ENCODE data around the gene SPDYE5.

The SPDYE5 gene

GRCh38 chr7:75537731-75538130, 45.6 kb downstream of the SPDYE5 start:
- TF ChIP-seq ZNF114 (tag by site-specific recombination; IDR thresholded peaks at IDR 0.05) = no peak
- no peak for TF ChIP-seq ZNF133 (tag by site-specific recombination; IDR thresholded peaks at IDR 0.05)
- H3K4me3 ChIP-seq (ENCODE audit: low read depth, low read length) = no peak overlapping the region
- CTCF ChIA-PET = no interaction called here
- H3K36me3 ChIP-seq (ENCODE audit: control insufficient read depth in 2 of 2, insufficient read depth in 1 of 2, low read length in 2 of 2) = peaks cover 9 to 33% of the 10 kb centered on the region in 2 experiments; a peak in 2 of 3 replicates
- no peak overlapping the region for H3K27ac ChIP-seq (ENCODE audit: extremely low read depth, low read depth, low read length)
- no peaks in the 10 kb centered on the region for H3K9me3 ChIP-seq (ENCODE audit: control insufficient read depth, insufficient read depth, low read depth, low read length)
- POLR2A ChIA-PET = no interaction called here
- H3K4me1 ChIP-seq (ENCODE audit: control insufficient read depth, insufficient read depth, low read length) = peaks cover 3% of the 10 kb centered on the region; the same call in 1 of the 2 replicates

- Histone ChIP-seq H3K4me1 (ENCODE audit: control insufficient read depth, insufficient read depth, low read length) (no peaks in the 10 kb centered on the region), H3K36me3 (ENCODE audit: control insufficient read depth in 2 of 2, insufficient read depth in 1 of 2, low read length in 2 of 2) (peaks cover 0 to 24% of the 10 kb centered on the region in 2 experiments; a peak in 2 of 3 replicates), H3K4me3 (ENCODE audit: low read depth, low read length) (no peak overlapping the region), H3K27ac (ENCODE audit: extremely low read depth, low read depth, low read length) (no peak overlapping the region), H3K9me3 (ENCODE audit: control insufficient read depth, insufficient read depth, low read depth, low read length) (no peaks in the 10 kb centered on the region)
- CTCF ChIA-PET = interaction anchor here (0.6 kb wide), 1 partner anchor 310 kb away, joined by 6 read pairs; no protein-coding TSS in a partner anchor
- POLR2A ChIA-PET = no interaction called here
- TF ChIP-seq GFI1B (tag by site-specific recombination; IDR thresholded peaks at IDR 0.05) = no peak
- no peak for TF ChIP-seq GLI2 (tag by site-specific recombination; IDR thresholded peaks at IDR 0.05; ENCODE audit: borderline replicate concordance, low read depth)
- no peak for TF ChIP-seq ZNF707 (tag by site-specific recombination; IDR thresholded peaks at IDR 0.05)
- TF ChIP-seq ZBTB7A (tag by site-specific recombination; IDR thresholded peaks at IDR 0.05; ENCODE audit: low read depth) = no peak
- no peak for TF ChIP-seq SP3 (tag by site-specific recombination; IDR thresholded peaks at IDR 0.05)
- TF ChIP-seq ZNF544 (tag by site-specific recombination; IDR thresholded peaks at IDR 0.05) = no peak
- TF ChIP-seq ZNF530 (tag by site-specific recombination; IDR thresholded peaks at IDR 0.05; ENCODE audit: low read depth) = no peak
Observed at GRCh38 chr7:75546237-75547015, 54.3 kb downstream of the SPDYE5 start.
